ENCODE data around the gene NAV1. TPM values are rescaled to one million over a fixed set of nuclear protein-coding genes. Genes with fewer than 3 reads are reported as not detected.

Gene NAV1
- total and polyA plus RNA-seq, 12 donors, result 3.0 to 21.9 (median 12.8) TPM

GRCh38 chr1:201551877-201552731, 13.2 kb downstream of the NAV1 start:
- H3K27ac ChIP-seq, result peak overlapping the region in 1 of 5 donors; percentile 64
- H3K9me3 ChIP-seq (replicated peaks in 1 of 3), result no peaks in the 10 kb centered on the region
- TF ChIP-seq CTCF (IDR thresholded peaks at IDR 0.05) (no peak), POLR2A (IDR thresholded peaks at IDR 0.05) (no peak)
- no peak overlapping the region for H3K4me3 ChIP-seq
- H3K4me1 ChIP-seq (replicated peaks in 1 of 2), result peaks cover 0 to 10% of the 10 kb centered on the region in 2 donors
- intact Hi-C loops (cut with DNase I), result no loop called here
- peak in 2 of 7 donors; percentile 16 to 54 for DNase-seq
- H3K27me3 ChIP-seq, result no peaks in the 10 kb centered on the region
- WGBS, 4 donors, result 78 to 83% (median 80%) methylated on average over 8 to 12 of the region's 12 CpGs
- no peaks in the 10 kb centered on the region for H3K36me3 ChIP-seq (replicated peaks in 1 of 2)

DNA sequence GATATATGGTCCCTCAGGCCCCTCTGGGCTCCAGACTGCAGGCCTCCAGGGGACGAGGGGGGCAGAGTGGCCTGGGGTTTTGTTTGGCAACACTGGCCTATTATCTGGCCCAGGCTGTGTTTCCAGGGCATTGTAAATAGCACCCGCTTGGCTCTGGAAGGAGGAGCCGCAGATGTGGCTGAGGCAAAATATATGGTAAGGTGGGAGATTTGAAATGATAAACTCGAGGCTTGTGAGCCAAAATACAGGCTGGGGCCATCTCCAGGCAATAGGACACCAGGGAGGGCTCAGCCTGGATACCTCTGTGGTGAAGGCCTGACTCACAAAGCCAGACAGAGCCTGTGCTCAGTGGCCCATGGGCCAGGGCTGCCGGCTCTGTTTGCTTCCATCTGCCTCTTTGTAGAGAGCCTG, 14.0 kb downstream of the NAV1 start:
- no peaks in the 10 kb centered on the region for H3K36me3 ChIP-seq (replicated peaks in 1 of 2)
- no peak overlapping the region for H3K4me3 ChIP-seq
- TF ChIP-seq POLR2A (IDR thresholded peaks at IDR 0.05), result no peak
- no peak for TF ChIP-seq CTCF (IDR thresholded peaks at IDR 0.05)
- DNase-seq, result peak in 1 of 7 donors; percentile 53
- WGBS, 4 donors, result 73 to 76% (median 75%) methylated on average over 4 to 5 of the region's 5 CpGs
- H3K27me3 ChIP-seq, result no peaks in the 10 kb centered on the region
- H3K9me3 ChIP-seq (replicated peaks in 1 of 3), result no peaks in the 10 kb centered on the region
- intact Hi-C loops (cut with DNase I), result no loop called here
- peaks cover 0 to 10% of the 10 kb centered on the region in 2 donors for H3K4me1 ChIP-seq (replicated peaks in 1 of 2)
- H3K27ac ChIP-seq, result peak overlapping the region in 1 of 5 donors; percentile 64

DNA sequence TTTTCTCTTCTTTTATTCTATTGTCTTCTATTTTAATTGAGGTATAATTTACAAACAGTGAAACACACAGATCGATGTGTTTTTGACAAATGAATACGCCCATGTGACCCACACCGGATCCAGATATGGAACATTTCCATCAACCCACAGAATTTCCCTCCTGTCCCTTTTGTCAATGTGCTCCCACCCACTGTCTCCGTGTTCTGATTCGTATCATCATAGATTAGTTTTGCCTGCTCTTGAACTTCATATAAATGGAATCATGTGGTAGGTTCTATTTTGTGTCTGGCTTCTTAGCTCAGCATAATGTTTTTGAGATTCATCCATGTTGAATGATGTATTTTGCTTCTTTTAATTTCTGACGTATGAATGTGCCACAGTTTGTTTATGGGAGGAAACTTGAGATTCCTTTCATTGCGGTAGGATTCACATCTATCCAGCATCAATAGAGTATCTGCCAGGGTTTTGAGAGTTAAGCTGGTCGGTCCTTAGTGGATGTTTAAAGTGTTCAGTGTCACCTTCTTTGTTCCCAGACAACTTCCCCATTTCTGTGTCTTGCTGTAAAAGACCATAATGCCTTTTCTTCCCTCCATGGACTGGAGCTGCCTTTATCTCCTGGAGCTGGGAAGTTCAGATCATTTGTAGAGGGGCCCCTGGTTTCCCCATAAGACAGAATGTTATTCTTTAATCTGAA, 14.7 kb downstream of the NAV1 start:
- H3K36me3 ChIP-seq (replicated peaks in 1 of 2), result no peaks in the 10 kb centered on the region
- H3K4me1 ChIP-seq (replicated peaks in 1 of 2), result peaks cover 0 to 10% of the 10 kb centered on the region in 2 donors
- 68 to 74% (median 69%) methylated on average over 8 of the region's 8 CpGs for WGBS, 4 donors
- intact Hi-C loops (cut with DNase I), result no loop called here
- peak in 1 of 7 donors; percentile 53 for DNase-seq
- TF ChIP-seq CTCF (IDR thresholded peaks at IDR 0.05), result no peak
- TF ChIP-seq POLR2A (IDR thresholded peaks at IDR 0.05), result no peak
- peak overlapping the region in 2 of 5 donors; percentile 2 to 64 for H3K27ac ChIP-seq
- no peaks in the 10 kb centered on the region for H3K9me3 ChIP-seq (replicated peaks in 1 of 3)
- no peak overlapping the region for H3K4me3 ChIP-seq
- H3K27me3 ChIP-seq, result no peaks in the 10 kb centered on the region

- intact Hi-C loops (cut with DNase I), result no loop called here
- peak in 1 of 7 donors; percentile 54 for DNase-seq
- TF ChIP-seq POLR2A (IDR thresholded peaks at IDR 0.05) (no peak), CTCF (IDR thresholded peaks at IDR 0.05) (no peak)
- WGBS, 4 donors, result 52 to 69% (median 61%) methylated on average over 9 to 10 of the region's 10 CpGs
- Histone ChIP-seq H3K27me3 (no peaks in the 10 kb centered on the region), H3K27ac (peak overlapping the region in 2 of 5 donors; percentile 2 to 64), H3K4me1 (replicated peaks in 1 of 2) (peaks cover 0 to 10% of the 10 kb centered on the region in 2 donors), H3K9me3 (replicated peaks in 1 of 3) (no peaks in the 10 kb centered on the region), H3K36me3 (replicated peaks in 1 of 2) (no peaks in the 10 kb centered on the region), H3K4me3 (no peak overlapping the region)
These were observed 15.3 kb downstream of the NAV1 start for GRCh38 chr1:201554190-201554600.
